HCT116 (cell line): Measurements from ENCODE around the gene KIF18B. TPM values are rescaled to one million over a fixed set of nuclear protein-coding genes. Genes with fewer than 3 reads are reported as not detected.

Source experiments
- ATAC-seq: fragments of 200-7000 bp; cut with Tn5 transposase; 2 replicates; pipeline ENCODE4 v1.9.1; 2020; ENCODE audit warnings: mild to moderate bottlenecking, moderate library complexity
- BruUV-seq: library from RNA; stranded (reverse); fragments of 400-500 nt; replicated peaks from 2 replicates; lab custom pipeline; 2021; lab: Mats Ljungman, UMichigan
- CTCF ChIA-PET: fragments of 300-600 bp; sonication (Branson Sonifier 250); formaldehyde crosslinking; loops from one replicate; lab custom pipeline; 2021; ENCODE audit warnings: antibody characterized with exemption; lab: Charles Lee
- POLR2A ChIA-PET: fragments of 300-600, 350-600 bp; sonication (Branson Sonifier 250); formaldehyde crosslinking; loops from one replicate; lab custom pipeline; 2021; ENCODE audit warnings: antibody characterized with exemption; lab: Charles Lee
- RAD21 ChIA-PET, 2 experiments: fragments of 300-600 bp; sonication (Branson Sonifier 250); formaldehyde crosslinking; loops; one replicate each; lab custom pipeline; 2023; ENCODE audit warnings: low total read pairs in 2 of 2; ENCODE audit not compliant: uncharacterized antibody in 2 of 2, unreplicated experiment in 2 of 2, low non-redundant PET in 1 of 2; lab: Charles Lee
- DNase-seq: peaks from one replicate; pipeline ENCODE4 v3.0.0-alpha.2; 2010; ENCODE audit warnings: low read depth, low spot score
- H2AFZ ChIP-seq: fragments of 200-600 bp; shearing (Covaris generic), sonication (generic); 2 replicates; pipeline ENCODE4 v1.6.1; 2017; ENCODE audit warnings: low read depth, mixed run types, mixed read lengths, antibody characterized with exemption, low read length; ENCODE audit not compliant: poor library complexity, severe bottlenecking
- H3K27ac ChIP-seq: 2 replicates; pipeline ENCODE4 v1.5.1; 2012; ENCODE audit warnings: low read depth, low read length
- H3K27me3 ChIP-seq: fragments of 200-600 bp; sonication (generic); 2 replicates; pipeline ENCODE4 v1.6.1; 2016; ENCODE audit warnings: mixed run types, low read length, mixed read lengths; ENCODE audit not compliant: insufficient read depth
- H3K36me3 ChIP-seq, 2 experiments: fragments of 200-500 bp in 1 of 2; fragments of 200-600 bp in 1 of 2; sonication (Bioruptor generic) in 1 of 2; sonication (generic) in 1 of 2; 2 replicates each; pipeline versions ENCODE4 v1.5.1 to v1.6.1; 2014 to 2016; ENCODE audit warnings: low read length in 2 of 2, inconsistent platforms in 1 of 2, mixed read lengths in 1 of 2, mixed run types in 1 of 2; ENCODE audit not compliant: insufficient read depth in 2 of 2, control insufficient read depth in 1 of 2
- H3K4me1 ChIP-seq, 2 experiments: fragments of 200-600 bp in 1 of 2; sonication (generic) in 1 of 2; 2 replicates each; pipeline versions ENCODE4 v1.5.1 to v1.6.1; 2012 to 2017; ENCODE audit warnings: low read length in 2 of 2, inconsistent platforms in 1 of 2, mild to moderate bottlenecking in 1 of 2, mixed read lengths in 1 of 2, mixed run types in 1 of 2, moderate library complexity in 1 of 2; ENCODE audit not compliant: insufficient read depth in 2 of 2, control insufficient read depth in 1 of 2
- H3K4me2 ChIP-seq: fragments of 200-600 bp; sonication (generic); 2 replicates; pipeline ENCODE4 v1.6.1; 2017; ENCODE audit warnings: mixed run types, low read length, mixed read lengths
- H3K4me3 ChIP-seq, 2 experiments: fragments of 200-600 bp in 1 of 2; sonication (generic) in 1 of 2; replicated peaks in 1 of 2; 2 replicates each; pipeline ENCODE4 v1.5.1; 2011 to 2016; ENCODE audit warnings: low read length in 2 of 2, control low read depth in 1 of 2, low read depth in 1 of 2, mild to moderate bottlenecking in 1 of 2, mixed read lengths in 1 of 2, mixed run types in 1 of 2
- H3K79me2 ChIP-seq: fragments of 200-600 bp; sonication (generic); 2 replicates; pipeline ENCODE4 v1.6.1; 2017; ENCODE audit warnings: mild to moderate bottlenecking, mixed run types, low read length, moderate library complexity, mixed read lengths; ENCODE audit not compliant: insufficient read depth
- H3K9ac ChIP-seq: fragments of 200-600 bp; sonication (generic); 2 replicates; pipeline ENCODE4 v1.6.1; 2016; ENCODE audit warnings: low read length, mixed read lengths
- H3K9me2 ChIP-seq: fragments of 200-600 bp; sonication (generic), shearing (Covaris generic); 2 replicates; pipeline ENCODE4 v1.6.1; 2017; ENCODE audit warnings: mixed run types, mild to moderate bottlenecking, moderate library complexity; ENCODE audit not compliant: insufficient read depth
- H3K9me3 ChIP-seq, 2 experiments: fragments of 200-500 bp in 1 of 2; fragments of 200-600 bp in 1 of 2; sonication (Bioruptor generic) in 1 of 2; sonication (generic) in 1 of 2; 2 replicates each; pipeline ENCODE4 v1.6.1; 2014 to 2017; ENCODE audit warnings: low read length in 2 of 2, mixed read lengths in 2 of 2, inconsistent platforms in 1 of 2, low read depth in 1 of 2, mild to moderate bottlenecking in 1 of 2, mixed run types in 1 of 2, moderate library complexity in 1 of 2; ENCODE audit not compliant: control insufficient read depth in 1 of 2, insufficient read depth in 1 of 2
- H4K20me1 ChIP-seq: fragments of 200-600 bp; sonication (generic), shearing (Covaris generic); 2 replicates; pipeline ENCODE4 v1.6.1; 2017; ENCODE audit warnings: mixed run types, mild to moderate bottlenecking, moderate library complexity; ENCODE audit not compliant: insufficient read depth
- CBX3 ChIP-seq: IDR thresholded peaks from 2 replicates; pipeline ENCODE4 v1.6.1; 2012; ENCODE audit warnings: low read depth
- CEBPB ChIP-seq: IDR thresholded peaks from 2 replicates; pipeline ENCODE4 v1.6.1; 2012; ENCODE audit warnings: low read depth
- CTCF ChIP-seq, 3 experiments: fragments of 200-600 bp in 1 of 3; sonication (generic) in 1 of 3; IDR thresholded peaks in 2 of 3; conservative IDR thresholded peaks in 1 of 3; 2 replicates each; pipeline ENCODE4 v1.5.1; 2012 to 2017; ENCODE audit warnings: low read depth in 2 of 3, low read length in 2 of 3, antibody characterized with exemption in 1 of 3, borderline replicate concordance in 1 of 3, control low read depth in 1 of 3, mild to moderate bottlenecking in 1 of 3, mixed read lengths in 1 of 3, mixed run types in 1 of 3, moderate library complexity in 1 of 3; ENCODE audit not compliant: insufficient read depth in 1 of 3
- EGR1 ChIP-seq: IDR thresholded peaks from 2 replicates; pipeline ENCODE4 v1.6.1; 2012; ENCODE audit warnings: low read depth
- ELF1 ChIP-seq: IDR thresholded peaks from 2 replicates; pipeline ENCODE4 v1.6.1; 2012; ENCODE audit warnings: low read depth, borderline replicate concordance
- EZH2phosphoT487 ChIP-seq: fragments of 200-600 bp; IDR thresholded peaks from 2 replicates; pipeline ENCODE4 v1.6.1; 2018; ENCODE audit warnings: antibody characterized with exemption, borderline replicate concordance
- FOSL1 ChIP-seq: IDR thresholded peaks from 2 replicates; pipeline ENCODE4 v1.6.1; 2012; ENCODE audit warnings: low read depth
- JUND ChIP-seq: IDR thresholded peaks from 2 replicates; pipeline ENCODE4 v1.6.1; 2012
- POLR2A ChIP-seq: IDR thresholded peaks from 2 replicates; pipeline ENCODE4 v1.7.0; 2011; ENCODE audit warnings: borderline replicate concordance; ENCODE audit not compliant: insufficient read depth, insufficient read length; ENCODE audit errors: extremely low read depth
- POLR2AphosphoS5 ChIP-seq: IDR thresholded peaks from 2 replicates; pipeline ENCODE4 v1.6.1; 2011; ENCODE audit warnings: mild to moderate bottlenecking, low read depth, low read length, moderate library complexity
- RAD21 ChIP-seq: IDR thresholded peaks from 2 replicates; pipeline ENCODE4 v1.6.1; 2012; ENCODE audit warnings: low read depth, mild to moderate bottlenecking
- TCF7L2 ChIP-seq: IDR thresholded peaks from 2 replicates; pipeline ENCODE4 v1.7.0; 2011; ENCODE audit warnings: borderline replicate concordance, inconsistent platforms; ENCODE audit not compliant: insufficient read depth, insufficient read length; ENCODE audit errors: extremely low read depth
- ZFX ChIP-seq: fragments of 450-650 bp; IDR thresholded peaks from 2 replicates; pipeline ENCODE4 v1.6.1; 2017
- intact Hi-C: fragments of 100-400 bp; cut with micrococcal nuclease; formaldehyde crosslinking; loops from 2 replicates; pipeline ENCODE4 v1.10.0; 2022
- total RNA-seq: library from RNA; stranded (reverse); gene quantifications from one replicate; pipeline ENCODE4 v1.2.1, GENCODE V29; 2021; ENCODE audit not compliant: unreplicated experiment
- TF ChIP-seq, protein P1 (sequence below): IDR thresholded peaks from 2 replicates; pipeline ENCODE4 v1.6.1; 2012
- TF ChIP-seq, protein P2 (sequence below): IDR thresholded peaks from 2 replicates; pipeline ENCODE4 v1.6.1; 2012; ENCODE audit warnings: low read depth
- TF ChIP-seq, protein P3 (sequence below): IDR thresholded peaks from 2 replicates; pipeline ENCODE4 v1.6.1; 2011; ENCODE audit warnings: mild to moderate bottlenecking, low read length, moderate library complexity; ENCODE audit not compliant: insufficient replicate concordance; ENCODE audit errors: extremely low read depth

Gene KIF18B
- total RNA-seq, 1 experiment from 2014 or later: 76.4 TPM

GRCh38 chr17:44902135-44902760, 45.3 kb downstream of the KIF18B start:
- Histone ChIP-seq H3K4me2 (no peak overlapping the region), H3K4me1 (peaks cover 20 to 57% of the 10 kb centered on the region in 2 experiments), H3K9ac (no peak overlapping the region)
- CTCF ChIA-PET: interaction anchor here (2.0 kb wide), 1 partner anchor 9 kb away, joined by 6 read pairs; no protein-coding TSS in a partner anchor
- no peak for DNase-seq
- no peak for TF ChIP-seq EZH2phosphoT487
- TF ChIP-seq, protein P1, sequence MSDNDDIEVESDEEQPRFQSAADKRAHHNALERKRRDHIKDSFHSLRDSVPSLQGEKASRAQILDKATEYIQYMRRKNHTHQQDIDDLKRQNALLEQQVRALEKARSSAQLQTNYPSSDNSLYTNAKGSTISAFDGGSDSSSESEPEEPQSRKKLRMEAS: no peak
- no peak for TF ChIP-seq ELF1
- no peak for TF ChIP-seq FOSL1
- no peak for TF ChIP-seq POLR2AphosphoS5
- no peak for TF ChIP-seq CBX3
- no peak for TF ChIP-seq CTCF (IDR thresholded peaks at IDR 0.05 in 2 of 3, conservative IDR thresholded peaks at IDR 0.05 in 1 of 3; ENCODE audit: borderline replicate concordance in 1 of 3, insufficient read depth in 1 of 3, low read depth in 2 of 3, low read length in 2 of 3)
- TF ChIP-seq, protein P2, sequence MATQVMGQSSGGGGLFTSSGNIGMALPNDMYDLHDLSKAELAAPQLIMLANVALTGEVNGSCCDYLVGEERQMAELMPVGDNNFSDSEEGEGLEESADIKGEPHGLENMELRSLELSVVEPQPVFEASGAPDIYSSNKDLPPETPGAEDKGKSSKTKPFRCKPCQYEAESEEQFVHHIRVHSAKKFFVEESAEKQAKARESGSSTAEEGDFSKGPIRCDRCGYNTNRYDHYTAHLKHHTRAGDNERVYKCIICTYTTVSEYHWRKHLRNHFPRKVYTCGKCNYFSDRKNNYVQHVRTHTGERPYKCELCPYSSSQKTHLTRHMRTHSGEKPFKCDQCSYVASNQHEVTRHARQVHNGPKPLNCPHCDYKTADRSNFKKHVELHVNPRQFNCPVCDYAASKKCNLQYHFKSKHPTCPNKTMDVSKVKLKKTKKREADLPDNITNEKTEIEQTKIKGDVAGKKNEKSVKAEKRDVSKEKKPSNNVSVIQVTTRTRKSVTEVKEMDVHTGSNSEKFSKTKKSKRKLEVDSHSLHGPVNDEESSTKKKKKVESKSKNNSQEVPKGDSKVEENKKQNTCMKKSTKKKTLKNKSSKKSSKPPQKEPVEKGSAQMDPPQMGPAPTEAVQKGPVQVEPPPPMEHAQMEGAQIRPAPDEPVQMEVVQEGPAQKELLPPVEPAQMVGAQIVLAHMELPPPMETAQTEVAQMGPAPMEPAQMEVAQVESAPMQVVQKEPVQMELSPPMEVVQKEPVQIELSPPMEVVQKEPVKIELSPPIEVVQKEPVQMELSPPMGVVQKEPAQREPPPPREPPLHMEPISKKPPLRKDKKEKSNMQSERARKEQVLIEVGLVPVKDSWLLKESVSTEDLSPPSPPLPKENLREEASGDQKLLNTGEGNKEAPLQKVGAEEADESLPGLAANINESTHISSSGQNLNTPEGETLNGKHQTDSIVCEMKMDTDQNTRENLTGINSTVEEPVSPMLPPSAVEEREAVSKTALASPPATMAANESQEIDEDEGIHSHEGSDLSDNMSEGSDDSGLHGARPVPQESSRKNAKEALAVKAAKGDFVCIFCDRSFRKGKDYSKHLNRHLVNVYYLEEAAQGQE: no peak
- no peak for TF ChIP-seq ZFX
- no peak for TF ChIP-seq JUND
- TF ChIP-seq POLR2A: no peak
- TF ChIP-seq, protein P3, sequence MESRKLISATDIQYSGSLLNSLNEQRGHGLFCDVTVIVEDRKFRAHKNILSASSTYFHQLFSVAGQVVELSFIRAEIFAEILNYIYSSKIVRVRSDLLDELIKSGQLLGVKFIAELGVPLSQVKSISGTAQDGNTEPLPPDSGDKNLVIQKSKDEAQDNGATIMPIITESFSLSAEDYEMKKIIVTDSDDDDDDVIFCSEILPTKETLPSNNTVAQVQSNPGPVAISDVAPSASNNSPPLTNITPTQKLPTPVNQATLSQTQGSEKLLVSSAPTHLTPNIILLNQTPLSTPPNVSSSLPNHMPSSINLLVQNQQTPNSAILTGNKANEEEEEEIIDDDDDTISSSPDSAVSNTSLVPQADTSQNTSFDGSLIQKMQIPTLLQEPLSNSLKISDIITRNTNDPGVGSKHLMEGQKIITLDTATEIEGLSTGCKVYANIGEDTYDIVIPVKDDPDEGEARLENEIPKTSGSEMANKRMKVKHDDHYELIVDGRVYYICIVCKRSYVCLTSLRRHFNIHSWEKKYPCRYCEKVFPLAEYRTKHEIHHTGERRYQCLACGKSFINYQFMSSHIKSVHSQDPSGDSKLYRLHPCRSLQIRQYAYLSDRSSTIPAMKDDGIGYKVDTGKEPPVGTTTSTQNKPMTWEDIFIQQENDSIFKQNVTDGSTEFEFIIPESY: no peak
- no peak for TF ChIP-seq TCF7L2
- no peak for TF ChIP-seq EGR1
- no peak for TF ChIP-seq RAD21
- no peak for TF ChIP-seq CEBPB
- TF ChIP-seq, all 23 proteins: peak for 0
- peaks cover 22% of the 10 kb centered on the region for H3K79me2 ChIP-seq
- no peaks in the 10 kb centered on the region for H3K9me2 ChIP-seq
- ChIA-PET POLR2A (no interaction called here), RAD21 (no interaction called here)
- H4K20me1 ChIP-seq: no peaks in the 10 kb centered on the region
- H3K36me3 ChIP-seq: no peaks in the 10 kb centered on the region
- BruUV-seq: no TSS peak
- ATAC-seq: no peak
- H3K27me3 ChIP-seq: no peaks in the 10 kb centered on the region
- H3K9me3 ChIP-seq: no peaks in the 10 kb centered on the region
- intact Hi-C loops: no loop called here
- H2AFZ ChIP-seq: no peak overlapping the region
- no peak overlapping the region for H3K4me3 ChIP-seq
- no peak overlapping the region for H3K27ac ChIP-seq
